ENCODE data around the gene GBGT1. TPM values are rescaled to one million over a fixed set of nuclear protein-coding genes. Genes with fewer than 3 reads are reported as not detected.
"Not testable (repeated sequence)": the region's sequence is repeated elsewhere in the genome, so short reads cannot be mapped to it uniquely, and the experiment has no call there.

GBGT1 gene
- total RNA-seq, 1 donor: 4.7 TPM

DNA sequence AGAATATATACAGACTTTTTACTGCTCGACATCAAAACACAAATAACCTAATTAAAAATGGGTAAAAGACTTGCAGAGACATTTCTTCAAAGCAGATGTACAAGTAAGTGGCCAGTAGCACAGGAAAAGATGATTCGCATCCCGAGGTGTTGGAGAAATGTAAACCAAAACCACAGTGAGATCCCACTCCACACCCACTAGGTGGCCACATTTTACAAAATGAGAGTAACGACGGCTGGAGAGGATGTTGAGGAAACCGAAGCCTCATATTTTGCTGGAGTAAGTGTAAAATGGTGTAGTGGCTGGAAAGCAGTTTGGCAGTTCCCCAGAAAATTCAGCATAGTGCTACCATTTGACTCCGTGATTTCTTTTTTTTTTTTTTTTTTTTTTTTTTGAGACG lies 21.3 kb upstream of the GBGT1 start:
- H3K4me3 ChIP-seq (ENCODE audit: low read depth, low read length): no peak overlapping the region
- TF ChIP-seq, protein P1, sequence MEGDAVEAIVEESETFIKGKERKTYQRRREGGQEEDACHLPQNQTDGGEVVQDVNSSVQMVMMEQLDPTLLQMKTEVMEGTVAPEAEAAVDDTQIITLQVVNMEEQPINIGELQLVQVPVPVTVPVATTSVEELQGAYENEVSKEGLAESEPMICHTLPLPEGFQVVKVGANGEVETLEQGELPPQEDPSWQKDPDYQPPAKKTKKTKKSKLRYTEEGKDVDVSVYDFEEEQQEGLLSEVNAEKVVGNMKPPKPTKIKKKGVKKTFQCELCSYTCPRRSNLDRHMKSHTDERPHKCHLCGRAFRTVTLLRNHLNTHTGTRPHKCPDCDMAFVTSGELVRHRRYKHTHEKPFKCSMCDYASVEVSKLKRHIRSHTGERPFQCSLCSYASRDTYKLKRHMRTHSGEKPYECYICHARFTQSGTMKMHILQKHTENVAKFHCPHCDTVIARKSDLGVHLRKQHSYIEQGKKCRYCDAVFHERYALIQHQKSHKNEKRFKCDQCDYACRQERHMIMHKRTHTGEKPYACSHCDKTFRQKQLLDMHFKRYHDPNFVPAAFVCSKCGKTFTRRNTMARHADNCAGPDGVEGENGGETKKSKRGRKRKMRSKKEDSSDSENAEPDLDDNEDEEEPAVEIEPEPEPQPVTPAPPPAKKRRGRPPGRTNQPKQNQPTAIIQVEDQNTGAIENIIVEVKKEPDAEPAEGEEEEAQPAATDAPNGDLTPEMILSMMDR (IDR thresholded peaks at IDR 0.05; ENCODE audit: insufficient read depth, low read depth, low read length): peak; percentile 72
- DNase-seq (ENCODE audit: low read depth): peak; percentile 82

DNA sequence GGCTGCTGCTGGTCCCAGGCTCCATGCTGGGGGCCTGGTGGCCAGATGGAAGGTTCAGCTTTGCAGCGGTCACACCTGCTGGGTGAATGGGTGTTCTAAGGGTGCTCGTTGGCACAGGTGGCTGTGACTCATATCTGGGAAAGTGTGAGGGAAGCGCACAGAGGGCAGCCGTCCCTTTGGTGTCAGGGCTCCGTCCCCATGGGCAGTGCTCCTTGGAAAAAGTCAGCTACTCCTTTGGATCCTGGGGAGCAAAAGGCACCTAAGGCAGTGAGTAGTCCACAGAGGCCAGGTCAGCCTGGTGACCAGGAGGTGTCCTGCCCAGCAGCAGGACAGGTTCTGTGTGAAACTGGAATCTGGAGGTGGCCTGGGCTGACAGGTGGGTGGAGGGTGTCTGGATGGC lies 18.4 kb upstream of the GBGT1 start:
- no peak overlapping the region for H3K4me3 ChIP-seq (ENCODE audit: low read depth, low read length)
- no peak for DNase-seq (ENCODE audit: low read depth)
- TF ChIP-seq, protein P1 (IDR thresholded peaks at IDR 0.05; ENCODE audit: insufficient read depth, low read depth, low read length): no peak

DNA sequence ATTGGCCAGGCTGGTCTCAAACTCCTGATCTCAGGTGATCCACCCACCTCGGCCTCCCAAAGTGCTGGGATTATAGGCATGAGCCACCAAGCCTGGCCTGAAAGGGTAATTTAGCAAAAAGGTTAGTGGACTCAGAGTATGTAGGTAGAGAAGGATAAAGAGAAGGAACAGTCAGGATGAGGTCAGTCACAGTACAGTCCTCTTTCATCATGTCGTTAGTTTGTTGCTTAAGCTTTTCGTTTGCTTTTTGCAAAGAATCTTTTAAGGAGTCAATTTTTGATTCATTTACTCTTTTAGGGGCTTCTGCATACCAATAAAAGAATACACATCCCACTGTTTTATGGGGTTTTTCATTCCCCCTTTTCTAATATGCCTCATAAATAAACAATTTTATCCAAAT lies 17.8 kb upstream of the GBGT1 start:
- DNase-seq (ENCODE audit: low read depth): no peak
- H3K4me3 ChIP-seq (ENCODE audit: low read depth, low read length): no peak overlapping the region
- TF ChIP-seq, protein P1 (IDR thresholded peaks at IDR 0.05; ENCODE audit: insufficient read depth, low read depth, low read length): no peak

DNA sequence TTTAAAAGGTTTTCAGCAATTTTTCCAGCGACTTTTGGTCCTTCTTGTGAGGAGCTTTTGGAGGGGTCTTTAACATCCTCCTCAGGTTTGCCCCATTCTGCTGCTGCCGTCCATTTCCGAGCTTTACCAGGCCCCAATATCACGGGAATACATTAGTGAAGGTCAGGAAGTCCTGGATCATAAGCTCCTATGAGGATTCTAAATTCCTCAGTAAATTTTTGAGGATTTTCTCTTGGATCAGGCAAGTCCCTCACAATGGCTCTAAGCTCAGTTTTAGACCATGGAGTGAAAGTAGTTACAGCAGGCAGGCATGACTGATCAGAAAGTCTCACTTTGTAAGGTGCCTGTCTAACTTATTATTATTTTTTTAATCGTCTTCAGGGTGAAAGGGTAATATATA lies 17.2 kb upstream of the GBGT1 start:
- TF ChIP-seq, protein P1 (IDR thresholded peaks at IDR 0.05; ENCODE audit: insufficient read depth, low read depth, low read length): no peak
- H3K4me3 ChIP-seq (ENCODE audit: low read depth, low read length): no peak overlapping the region
- no peak for DNase-seq (ENCODE audit: low read depth)

DNA sequence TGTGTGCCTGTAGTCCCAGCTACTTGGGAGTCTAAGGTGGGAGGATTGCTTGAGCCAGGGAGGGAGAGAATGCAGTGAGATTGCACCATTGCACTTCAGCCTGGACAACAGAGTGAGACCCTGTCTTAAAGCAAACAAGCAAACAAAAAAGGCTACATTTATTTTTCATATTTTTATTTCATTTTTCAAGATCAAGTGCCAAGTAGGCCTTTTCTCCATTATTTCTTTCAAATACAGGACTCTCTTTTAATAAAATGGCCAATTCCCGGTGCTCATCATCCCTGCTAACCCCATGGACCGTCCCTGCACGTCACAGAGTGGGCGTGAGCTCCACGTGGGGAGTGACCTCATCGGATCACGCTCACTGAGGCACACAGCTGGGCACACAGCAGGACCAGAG lies 9.3 kb upstream of the GBGT1 start:
- H3K4me3 ChIP-seq (ENCODE audit: low read depth, low read length): no peak overlapping the region
- TF ChIP-seq, protein P1 (IDR thresholded peaks at IDR 0.05; ENCODE audit: insufficient read depth, low read depth, low read length): no peak
- no peak for DNase-seq (ENCODE audit: low read depth)

DNA sequence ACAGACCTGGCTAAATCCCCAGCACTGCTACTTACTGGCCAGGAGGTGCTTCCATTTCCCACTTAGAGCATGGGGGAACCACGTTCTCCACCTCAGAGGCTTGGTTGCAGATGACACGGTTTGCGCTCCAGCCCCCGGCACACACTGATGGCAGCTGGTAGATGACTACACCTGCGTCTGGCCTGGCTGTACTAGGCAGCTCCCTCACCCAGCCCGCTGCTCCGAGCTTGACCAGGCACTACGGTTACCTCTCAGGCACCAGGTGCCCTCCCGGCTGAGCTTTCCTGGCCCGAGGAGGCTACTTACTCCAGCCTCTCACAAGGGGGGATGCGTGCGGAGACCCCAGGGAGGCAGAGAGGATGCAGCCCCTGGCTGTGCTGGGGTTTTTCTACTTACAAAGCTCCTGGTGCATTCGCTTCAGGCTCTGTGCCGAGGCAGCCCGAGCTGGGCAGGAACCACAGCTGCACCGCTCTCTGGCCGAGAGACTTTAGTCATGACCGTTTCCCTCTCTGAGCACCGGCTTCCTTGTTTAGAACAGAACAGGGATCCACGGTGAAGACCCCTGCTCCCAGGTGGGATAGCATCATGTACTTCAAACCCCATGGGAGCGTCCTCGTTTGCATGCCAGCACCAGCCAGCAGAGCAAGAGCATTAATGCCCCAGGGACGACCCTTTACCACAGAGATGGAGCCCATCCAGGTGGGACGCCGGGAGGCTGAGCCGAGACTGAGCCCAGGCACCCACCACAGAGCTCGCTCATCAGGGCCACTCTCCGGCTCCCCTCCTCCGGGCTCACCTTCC lies 7.6 kb upstream of the GBGT1 start:
- TF ChIP-seq, protein P1 (IDR thresholded peaks at IDR 0.05; ENCODE audit: insufficient read depth, low read depth, low read length): no peak
- no peak for DNase-seq (ENCODE audit: low read depth)
- H3K4me3 ChIP-seq (ENCODE audit: low read depth, low read length): no peak overlapping the region

DNA sequence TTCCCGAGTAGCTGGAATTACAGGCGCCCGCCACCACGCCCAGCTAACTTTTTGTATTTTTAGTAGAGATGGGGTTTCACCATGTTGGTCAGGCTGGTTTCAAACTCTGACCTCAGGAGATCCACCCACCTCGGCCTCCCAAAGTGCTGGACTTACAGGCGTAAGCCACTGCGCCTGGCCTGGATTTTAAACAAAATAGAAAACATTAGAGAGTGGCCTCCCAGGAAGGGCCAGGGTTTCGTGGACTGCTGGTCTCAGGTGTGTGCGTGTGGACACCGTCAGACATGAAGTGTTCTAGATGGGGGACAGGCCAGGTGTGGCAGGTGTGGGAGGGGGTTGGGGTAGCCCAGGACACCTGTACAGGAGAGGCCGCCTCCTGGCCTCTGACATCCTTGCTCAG lies 7.0 kb upstream of the GBGT1 start:
- DNase-seq (ENCODE audit: low read depth): no peak
- no peak overlapping the region for H3K4me3 ChIP-seq (ENCODE audit: low read depth, low read length)
- TF ChIP-seq, protein P1 (IDR thresholded peaks at IDR 0.05; ENCODE audit: insufficient read depth, low read depth, low read length): no peak

DNA sequence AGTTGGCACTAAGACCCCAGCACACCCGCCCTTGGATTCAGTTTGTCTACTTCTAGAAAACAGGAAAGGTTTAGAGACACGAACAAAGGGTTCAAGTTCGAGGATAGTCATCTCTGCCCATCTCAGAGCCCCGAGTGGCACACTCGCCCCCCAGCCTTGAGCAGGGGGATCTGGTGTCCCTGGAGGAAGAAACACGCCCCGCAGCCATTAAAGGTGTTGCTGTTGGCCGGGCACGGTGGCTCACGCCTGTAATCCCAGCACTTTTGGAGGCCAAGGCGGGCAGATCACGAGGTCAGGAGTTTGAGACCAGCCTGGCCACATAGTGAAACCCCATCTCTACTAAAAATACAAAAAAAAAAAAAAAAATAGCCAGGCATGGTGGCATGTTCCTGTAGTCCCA lies 6.0 kb upstream of the GBGT1 start:
- not testable (repeated sequence) for DNase-seq (ENCODE audit: low read depth); H3K4me3 ChIP-seq (ENCODE audit: low read depth, low read length)

Data from fibroblast of villous mesenchyme (primary cell).